Omental fat pad (tissue), 4 donors: ENCODE results near the gene MSLN. TPM values are rescaled to one million over a fixed set of nuclear protein-coding genes. Genes with fewer than 3 reads are reported as not detected.

Experiments used
- ATAC-seq: fragments of 150-250 bp; one replicate; pipeline ENCODE4 v1.9.1; 2016; ENCODE audit warnings: mild to moderate bottlenecking, moderate library complexity; ENCODE audit not compliant: low FRiP score
- DNase-seq: peaks from one replicate; pipeline ENCODE4 v3.0.0-alpha.2; 2019; ENCODE audit warnings: low spot score
- total RNA-seq, 4 donors: library from RNA; depleted of rRNA; stranded (reverse); fragments of >200 nt; gene quantifications; one replicate each; pipeline ENCODE4 v1.1.0, GENCODE V29; 2016
- TF ChIP-seq, protein P1 (sequence below), 3 donors: fragments of 450-650 bp; IDR thresholded peaks; one replicate each; pipeline ENCODE4 v1.5.1; 2016 to 2017; ENCODE audit warnings: antibody characterized with exemption in 3 of 3, mild to moderate bottlenecking in 3 of 3, moderate library complexity in 2 of 3

Gene MSLN
- total RNA-seq, 4 donors from 2014 or later, result 1.1 to 355 (median 129) TPM

DNA sequence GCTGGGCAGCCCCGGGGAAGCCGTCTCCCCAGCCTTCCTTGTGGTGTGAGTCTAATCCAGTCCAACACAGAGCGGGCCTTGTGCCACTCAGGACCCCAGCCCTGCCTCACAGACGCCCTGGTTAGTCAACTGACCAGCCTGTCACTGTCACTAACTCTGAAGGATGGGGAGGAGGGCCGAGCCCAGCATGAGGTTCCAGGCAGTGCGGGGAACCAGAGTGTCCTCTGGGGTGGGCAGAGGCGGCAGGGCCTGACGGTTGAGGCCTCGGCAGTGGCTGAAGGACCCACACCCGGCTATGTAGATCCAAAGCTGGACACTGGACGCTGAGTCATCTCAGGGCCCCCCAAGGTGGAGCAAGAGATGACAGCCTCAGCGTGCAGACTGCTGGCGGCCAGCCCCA, 19.0 kb downstream of the MSLN start:
- ATAC-seq (no peak), DNase-seq (no peak)
- TF ChIP-seq, protein P1, sequence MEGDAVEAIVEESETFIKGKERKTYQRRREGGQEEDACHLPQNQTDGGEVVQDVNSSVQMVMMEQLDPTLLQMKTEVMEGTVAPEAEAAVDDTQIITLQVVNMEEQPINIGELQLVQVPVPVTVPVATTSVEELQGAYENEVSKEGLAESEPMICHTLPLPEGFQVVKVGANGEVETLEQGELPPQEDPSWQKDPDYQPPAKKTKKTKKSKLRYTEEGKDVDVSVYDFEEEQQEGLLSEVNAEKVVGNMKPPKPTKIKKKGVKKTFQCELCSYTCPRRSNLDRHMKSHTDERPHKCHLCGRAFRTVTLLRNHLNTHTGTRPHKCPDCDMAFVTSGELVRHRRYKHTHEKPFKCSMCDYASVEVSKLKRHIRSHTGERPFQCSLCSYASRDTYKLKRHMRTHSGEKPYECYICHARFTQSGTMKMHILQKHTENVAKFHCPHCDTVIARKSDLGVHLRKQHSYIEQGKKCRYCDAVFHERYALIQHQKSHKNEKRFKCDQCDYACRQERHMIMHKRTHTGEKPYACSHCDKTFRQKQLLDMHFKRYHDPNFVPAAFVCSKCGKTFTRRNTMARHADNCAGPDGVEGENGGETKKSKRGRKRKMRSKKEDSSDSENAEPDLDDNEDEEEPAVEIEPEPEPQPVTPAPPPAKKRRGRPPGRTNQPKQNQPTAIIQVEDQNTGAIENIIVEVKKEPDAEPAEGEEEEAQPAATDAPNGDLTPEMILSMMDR (IDR thresholded peaks at IDR 0.05), result no peak

DNA sequence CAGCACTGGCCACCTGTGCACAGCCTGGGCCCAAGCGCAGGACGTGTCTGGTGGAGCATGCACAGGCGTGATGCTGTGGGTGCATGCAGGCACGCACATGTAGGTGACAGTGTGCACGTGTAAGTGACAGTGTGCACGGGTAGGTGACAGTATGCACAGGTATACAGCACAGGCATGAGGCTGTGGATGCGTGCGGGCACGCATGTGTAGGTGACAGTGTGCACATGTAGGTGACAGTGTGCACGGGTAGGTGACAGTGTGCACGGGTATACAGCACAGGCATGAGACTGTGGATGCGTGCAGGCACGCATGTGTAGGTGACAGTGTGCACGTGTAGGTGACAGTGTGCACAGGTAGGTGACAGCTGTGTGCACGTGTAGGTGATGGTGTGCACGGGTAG, 19.8 kb downstream of the MSLN start:
- ATAC-seq, result no peak
- DNase-seq, result no peak
- TF ChIP-seq, protein P1 (IDR thresholded peaks at IDR 0.05), result no peak

DNA sequence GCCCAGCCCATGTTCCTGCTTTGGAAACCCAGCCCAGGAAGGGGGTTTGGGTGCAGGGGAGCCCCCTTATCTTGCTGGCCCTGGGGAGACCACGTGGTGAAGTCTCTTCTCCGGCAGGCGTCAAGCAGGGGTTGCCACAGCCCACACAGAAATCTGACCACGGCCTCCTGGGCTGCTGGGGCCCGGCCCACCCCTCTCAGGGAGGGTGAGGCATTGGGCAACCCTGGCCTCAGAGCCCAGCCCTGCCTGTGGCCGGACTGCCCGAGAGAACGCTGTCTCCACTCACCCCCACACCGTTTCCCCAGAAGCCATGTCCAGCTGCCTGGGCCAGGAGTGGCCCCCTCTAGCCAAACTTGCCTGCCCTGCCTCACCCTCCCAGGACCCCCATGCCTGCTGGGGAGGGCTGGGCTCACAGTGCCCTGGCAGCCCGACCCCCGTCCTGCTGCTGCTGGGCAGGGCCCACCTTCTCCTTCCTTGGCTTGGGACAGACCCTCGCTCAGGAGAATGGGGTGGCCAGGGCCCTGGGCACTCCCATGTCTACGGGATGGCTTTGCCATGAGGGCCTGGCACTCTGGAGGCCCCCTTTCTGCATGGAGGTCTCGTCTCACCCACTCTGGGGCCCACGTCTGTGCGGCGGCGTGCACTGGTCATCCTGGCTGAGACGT, 20.9 kb downstream of the MSLN start:
- TF ChIP-seq, protein P1 (IDR thresholded peaks at IDR 0.05), result no peak

DNA sequence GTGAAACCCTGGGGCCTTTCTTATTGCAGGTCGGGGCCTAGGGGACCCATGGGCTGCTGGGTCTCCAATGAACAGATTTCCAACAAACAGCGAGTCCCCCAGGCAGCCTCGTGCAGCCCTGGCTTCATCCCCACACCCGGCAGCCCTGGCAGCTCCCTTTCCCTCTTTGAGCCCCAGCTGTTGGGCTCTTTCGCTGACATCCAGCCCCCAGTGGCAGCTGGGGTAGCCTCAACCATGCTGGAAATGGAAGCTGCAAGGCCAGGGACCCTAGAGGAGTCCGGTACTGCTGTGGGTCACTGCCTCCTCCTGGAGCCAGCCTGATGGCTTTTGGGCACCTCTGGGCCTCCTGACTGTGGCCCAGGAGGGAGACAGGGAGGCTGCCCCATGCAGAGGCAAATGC, 21.7 kb downstream of the MSLN start:
- TF ChIP-seq, protein P1 (IDR thresholded peaks at IDR 0.05), result no peak
- no peak for DNase-seq
- ATAC-seq, result no peak

More for the DNA sequence above, 20.9 kb downstream of the MSLN start:
- DNase-seq, result no peak
- ATAC-seq, result no peak

DNA sequence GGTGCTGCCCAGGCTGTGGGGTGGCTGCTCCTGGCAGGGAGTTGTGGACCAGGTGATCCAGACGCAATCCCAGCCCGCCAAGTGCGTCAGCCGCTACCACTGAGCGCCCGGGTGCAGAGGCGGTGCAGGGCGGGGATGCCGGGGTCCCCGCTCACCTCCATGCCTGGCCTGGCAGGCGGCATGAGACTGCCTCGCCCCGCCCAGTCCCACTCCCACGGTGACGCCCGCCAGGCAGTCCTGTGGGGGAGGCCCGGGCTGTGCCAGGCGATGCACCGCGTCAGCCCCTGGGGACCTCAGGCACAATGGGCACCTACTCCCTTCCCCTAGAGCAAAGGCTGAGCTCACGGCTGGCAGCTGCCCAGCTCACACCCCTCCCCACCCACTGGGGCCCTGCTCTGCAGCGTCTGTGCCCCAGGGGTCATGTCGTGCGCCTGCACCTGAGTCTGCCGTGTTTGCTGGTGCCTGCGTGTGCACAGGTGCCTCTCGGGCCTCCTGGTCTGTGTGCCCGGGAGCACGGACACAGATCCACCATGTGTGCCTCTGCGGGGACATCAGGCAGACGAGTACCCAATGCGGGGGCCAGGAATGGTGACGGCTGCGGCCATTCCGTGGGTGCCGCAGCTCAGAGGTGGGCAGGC, 22.4 kb downstream of the MSLN start:
- ATAC-seq (no peak), DNase-seq (no peak)
- TF ChIP-seq, protein P1 (IDR thresholded peaks at IDR 0.05), result no peak

DNA sequence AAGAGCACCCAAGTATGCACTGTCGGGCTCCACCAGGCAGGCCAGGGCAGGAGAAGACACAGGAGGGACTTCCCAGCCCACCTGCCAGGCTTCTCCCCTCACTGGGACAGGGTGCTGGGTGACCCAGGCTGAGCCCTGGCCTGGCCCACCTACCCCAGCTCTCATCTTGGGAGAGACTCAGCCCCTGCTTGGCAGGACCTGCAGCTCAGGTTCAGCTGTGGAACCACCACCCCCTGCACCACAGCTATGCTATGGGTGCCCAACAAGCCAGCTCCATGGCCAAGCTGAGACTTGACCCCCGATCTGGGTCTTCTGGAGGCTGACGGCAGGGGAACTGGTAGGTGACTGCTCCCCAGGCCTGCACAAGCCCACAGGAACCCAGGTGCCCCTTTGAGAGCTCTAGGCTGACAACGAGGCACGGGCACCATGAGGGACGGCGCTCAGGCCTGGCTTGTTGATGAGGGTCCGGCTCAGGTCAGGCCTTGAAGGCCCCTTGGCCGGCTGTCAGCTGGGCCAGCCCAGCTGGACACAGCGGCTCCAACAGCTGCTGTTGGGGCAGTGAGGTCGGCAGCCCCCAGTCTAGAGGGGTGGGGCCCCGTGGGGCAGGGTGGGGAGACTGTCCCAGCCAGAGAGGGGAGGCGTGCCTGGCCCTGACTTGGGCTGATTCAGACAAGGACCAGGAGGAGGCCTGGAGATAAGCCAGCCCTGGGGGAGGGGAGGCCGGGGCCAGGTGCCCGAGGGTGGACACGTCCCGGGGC, 23.0 kb downstream of the MSLN start:
- no peak for ATAC-seq
- TF ChIP-seq, protein P1 (IDR thresholded peaks at IDR 0.05), result no peak
- no peak for DNase-seq
